Measurements from ENCODE around the gene ATP9B.
"Not testable (repeated sequence)": the region's sequence is repeated elsewhere in the genome, so short reads cannot be mapped to it uniquely, and the experiment has no call there.

The ATP9B gene

GRCh38 chr18:79056827-79057367, 12.3 kb upstream of the ATP9B start:
- Histone ChIP-seq H3K9me3 (ENCODE audit: control insufficient read depth, low read depth, low read length) (no peaks in the 10 kb centered on the region), H3K27ac (ENCODE audit: low read length) (no peak overlapping the region), H3K9ac (ENCODE audit: low read length) (no peak overlapping the region), H3K4me3 (ENCODE audit: low read length) (no peak overlapping the region), H3K36me3 (ENCODE audit: control insufficient read depth, low read depth, low read length) (no peaks in the 10 kb centered on the region), H3K27me3 (ENCODE audit: control insufficient read depth, insufficient read depth, low read length) (no peaks in the 10 kb centered on the region), H3K4me1 (ENCODE audit: control insufficient read depth, low read depth, low read length) (no peaks in the 10 kb centered on the region)

GRCh38 chr18:79058007-79058406, 11.2 kb upstream of the ATP9B start:
- Histone ChIP-seq H3K4me1 (ENCODE audit: control insufficient read depth, low read depth, low read length) (no peaks in the 10 kb centered on the region), H3K27me3 (ENCODE audit: control insufficient read depth, insufficient read depth, low read length) (no peaks in the 10 kb centered on the region), H3K9me3 (ENCODE audit: control insufficient read depth, low read depth, low read length) (no peaks in the 10 kb centered on the region), H3K36me3 (ENCODE audit: control insufficient read depth, low read depth, low read length) (no peaks in the 10 kb centered on the region), H3K4me3 (ENCODE audit: low read length) (no peak overlapping the region), H3K9ac (ENCODE audit: low read length) (no peak overlapping the region), H3K27ac (ENCODE audit: low read length) (no peak overlapping the region)

GRCh38 chr18:79062806-79063205, 6.4 kb upstream of the ATP9B start:
- Histone ChIP-seq H3K4me3 (ENCODE audit: low read length) (no peak overlapping the region), H3K9ac (ENCODE audit: low read length) (no peak overlapping the region), H3K36me3 (ENCODE audit: control insufficient read depth, low read depth, low read length) (no peaks in the 10 kb centered on the region), H3K27me3 (ENCODE audit: control insufficient read depth, insufficient read depth, low read length) (no peaks in the 10 kb centered on the region), H3K9me3 (ENCODE audit: control insufficient read depth, low read depth, low read length) (no peaks in the 10 kb centered on the region), H3K27ac (ENCODE audit: low read length) (no peak overlapping the region), H3K4me1 (ENCODE audit: control insufficient read depth, low read depth, low read length) (no peaks in the 10 kb centered on the region)

GRCh38 chr18:79064228-79064627, 5.0 kb upstream of the ATP9B start:
- Histone ChIP-seq H3K27ac (ENCODE audit: low read length) (no peak overlapping the region), H3K4me3 (ENCODE audit: low read length) (no peak overlapping the region), H3K27me3 (ENCODE audit: control insufficient read depth, insufficient read depth, low read length) (peaks cover 5% of the 10 kb centered on the region), H3K36me3 (ENCODE audit: control insufficient read depth, low read depth, low read length) (no peaks in the 10 kb centered on the region), H3K4me1 (ENCODE audit: control insufficient read depth, low read depth, low read length) (no peaks in the 10 kb centered on the region), H3K9me3 (ENCODE audit: control insufficient read depth, low read depth, low read length) (no peaks in the 10 kb centered on the region), H3K9ac (ENCODE audit: low read length) (no peak overlapping the region)

- no peak overlapping the region for H3K9ac ChIP-seq (ENCODE audit: low read length)
- H3K36me3 ChIP-seq (ENCODE audit: control insufficient read depth, low read depth, low read length) = no peaks in the 10 kb centered on the region
- no peaks in the 10 kb centered on the region for H3K9me3 ChIP-seq (ENCODE audit: control insufficient read depth, low read depth, low read length)
- H3K27ac ChIP-seq (ENCODE audit: low read length) = no peak overlapping the region
- peaks cover 5% of the 10 kb centered on the region for H3K27me3 ChIP-seq (ENCODE audit: control insufficient read depth, insufficient read depth, low read length)
- no peak overlapping the region for H3K4me3 ChIP-seq (ENCODE audit: low read length)
- peaks cover 9% of the 10 kb centered on the region for H3K4me1 ChIP-seq (ENCODE audit: control insufficient read depth, low read depth, low read length)
Measured at GRCh38 chr18:79065802-79066201, 3.4 kb upstream of the ATP9B start.

- no peaks in the 10 kb centered on the region for H3K36me3 ChIP-seq (ENCODE audit: control insufficient read depth, low read depth, low read length)
- H3K9me3 ChIP-seq (ENCODE audit: control insufficient read depth, low read depth, low read length) = peaks cover 5% of the 10 kb centered on the region
- no peak overlapping the region for H3K9ac ChIP-seq (ENCODE audit: low read length)
- peaks cover 9% of the 10 kb centered on the region for H3K4me1 ChIP-seq (ENCODE audit: control insufficient read depth, low read depth, low read length)
- peaks cover 5% of the 10 kb centered on the region for H3K27me3 ChIP-seq (ENCODE audit: control insufficient read depth, insufficient read depth, low read length)
- no peak overlapping the region for H3K4me3 ChIP-seq (ENCODE audit: low read length)
- H3K27ac ChIP-seq (ENCODE audit: low read length) = no peak overlapping the region
Measured at GRCh38 chr18:79067611-79068010, 1.6 kb upstream of the ATP9B start.

GRCh38 chr18:79068341-79068936, 755 bp upstream of the ATP9B start:
- Histone ChIP-seq H3K27me3 (ENCODE audit: control insufficient read depth, insufficient read depth, low read length) (peaks cover 5% of the 10 kb centered on the region), H3K9ac (ENCODE audit: low read length) (no peak overlapping the region), H3K36me3 (ENCODE audit: control insufficient read depth, low read depth, low read length) (no peaks in the 10 kb centered on the region), H3K9me3 (ENCODE audit: control insufficient read depth, low read depth, low read length) (peaks cover 5% of the 10 kb centered on the region), H3K4me1 (ENCODE audit: control insufficient read depth, low read depth, low read length) (peaks cover 9% of the 10 kb centered on the region), H3K27ac (ENCODE audit: low read length) (no peak overlapping the region), H3K4me3 (ENCODE audit: low read length) (peak overlapping the region; percentile 98)

GRCh38 chr18:79069717-79070151, 540 bp downstream of the ATP9B start:
- Histone ChIP-seq H3K9ac (ENCODE audit: low read length) (peak overlapping the region; percentile 82), H3K27me3 (ENCODE audit: control insufficient read depth, insufficient read depth, low read length) (peaks cover 5% of the 10 kb centered on the region), H3K4me3 (ENCODE audit: low read length) (peak overlapping the region; percentile 98), H3K36me3 (ENCODE audit: control insufficient read depth, low read depth, low read length) (no peaks in the 10 kb centered on the region), H3K27ac (ENCODE audit: low read length) (peak overlapping the region; percentile 18), H3K4me1 (ENCODE audit: control insufficient read depth, low read depth, low read length) (peaks cover 9% of the 10 kb centered on the region), H3K9me3 (ENCODE audit: control insufficient read depth, low read depth, low read length) (peaks cover 5% of the 10 kb centered on the region)

GRCh38 chr18:79070486-79070885, 1.3 kb downstream of the ATP9B start:
- H3K4me3 ChIP-seq (ENCODE audit: low read length) = peak overlapping the region; percentile 98
- peak overlapping the region; percentile 82 for H3K9ac ChIP-seq (ENCODE audit: low read length)
- H3K4me1 ChIP-seq (ENCODE audit: control insufficient read depth, low read depth, low read length) = peaks cover 9% of the 10 kb centered on the region
- peaks cover 5% of the 10 kb centered on the region for H3K9me3 ChIP-seq (ENCODE audit: control insufficient read depth, low read depth, low read length)
- H3K27ac ChIP-seq (ENCODE audit: low read length) = no peak overlapping the region
- H3K27me3 ChIP-seq (ENCODE audit: control insufficient read depth, insufficient read depth, low read length) = peaks cover 5% of the 10 kb centered on the region
- no peaks in the 10 kb centered on the region for H3K36me3 ChIP-seq (ENCODE audit: control insufficient read depth, low read depth, low read length)

- no peak overlapping the region for H3K4me3 ChIP-seq (ENCODE audit: low read length)
- peaks cover 5% of the 10 kb centered on the region for H3K9me3 ChIP-seq (ENCODE audit: control insufficient read depth, low read depth, low read length)
- no peak overlapping the region for H3K9ac ChIP-seq (ENCODE audit: low read length)
- H3K4me1 ChIP-seq (ENCODE audit: control insufficient read depth, low read depth, low read length) = peaks cover 9% of the 10 kb centered on the region
- no peak overlapping the region for H3K27ac ChIP-seq (ENCODE audit: low read length)
- H3K36me3 ChIP-seq (ENCODE audit: control insufficient read depth, low read depth, low read length) = no peaks in the 10 kb centered on the region
- peaks cover 5% of the 10 kb centered on the region for H3K27me3 ChIP-seq (ENCODE audit: control insufficient read depth, insufficient read depth, low read length)
Measured at GRCh38 chr18:79071037-79071436, 1.8 kb downstream of the ATP9B start.

GRCh38 chr18:79071503-79072210, 2.5 kb downstream of the ATP9B start:
- no peak overlapping the region for H3K27ac ChIP-seq (ENCODE audit: low read length)
- H3K36me3 ChIP-seq (ENCODE audit: control insufficient read depth, low read depth, low read length) = no peaks in the 10 kb centered on the region
- H3K4me3 ChIP-seq (ENCODE audit: low read length) = no peak overlapping the region
- peaks cover 5% of the 10 kb centered on the region for H3K9me3 ChIP-seq (ENCODE audit: control insufficient read depth, low read depth, low read length)
- peaks cover 13% of the 10 kb centered on the region for H3K4me1 ChIP-seq (ENCODE audit: control insufficient read depth, low read depth, low read length)
- H3K9ac ChIP-seq (ENCODE audit: low read length) = no peak overlapping the region
- peaks cover 5% of the 10 kb centered on the region for H3K27me3 ChIP-seq (ENCODE audit: control insufficient read depth, insufficient read depth, low read length)

- peaks cover 23% of the 10 kb centered on the region for H3K4me1 ChIP-seq (ENCODE audit: control insufficient read depth, low read depth, low read length)
- H3K9me3 ChIP-seq (ENCODE audit: control insufficient read depth, low read depth, low read length); H3K27ac ChIP-seq (ENCODE audit: low read length); H3K27me3 ChIP-seq (ENCODE audit: control insufficient read depth, insufficient read depth, low read length); H3K9ac ChIP-seq (ENCODE audit: low read length); H3K4me3 ChIP-seq (ENCODE audit: low read length); H3K36me3 ChIP-seq (ENCODE audit: control insufficient read depth, low read depth, low read length): not testable (repeated sequence)
Measured at GRCh38 chr18:79072655-79073054, 3.5 kb downstream of the ATP9B start.
